ENCODE data around the gene WDR6. TPM values are rescaled to one million over a fixed set of nuclear protein-coding genes. Genes with fewer than 3 reads are reported as not detected.
"Not testable (repeated sequence)": the region's sequence is repeated elsewhere in the genome, so short reads cannot be mapped to it uniquely, and the experiment has no call there.

Gene WDR6
- polyA plus RNA-seq, 1 donor = 121 TPM

DNA sequence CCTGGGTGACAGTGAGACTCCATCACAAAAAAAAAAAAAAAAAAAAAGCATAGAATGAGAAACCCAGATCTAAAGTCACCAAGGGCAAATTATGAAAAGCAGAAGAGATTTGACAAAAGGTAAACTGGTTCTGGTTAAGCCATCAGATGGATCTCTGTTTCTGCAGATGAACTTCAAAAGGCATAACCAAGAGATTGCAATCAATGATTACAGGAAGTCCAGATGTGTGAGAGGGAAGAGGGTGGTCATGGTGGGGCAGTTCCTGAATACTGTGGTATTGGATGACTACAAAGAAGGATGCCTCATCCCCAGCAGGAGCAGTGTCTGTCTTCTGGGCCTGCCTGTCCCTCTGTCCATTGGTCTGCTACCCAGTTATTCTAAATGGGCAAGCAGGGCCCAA, 13.4 kb upstream of the WDR6 start:
- no peak for DNase-seq

DNA sequence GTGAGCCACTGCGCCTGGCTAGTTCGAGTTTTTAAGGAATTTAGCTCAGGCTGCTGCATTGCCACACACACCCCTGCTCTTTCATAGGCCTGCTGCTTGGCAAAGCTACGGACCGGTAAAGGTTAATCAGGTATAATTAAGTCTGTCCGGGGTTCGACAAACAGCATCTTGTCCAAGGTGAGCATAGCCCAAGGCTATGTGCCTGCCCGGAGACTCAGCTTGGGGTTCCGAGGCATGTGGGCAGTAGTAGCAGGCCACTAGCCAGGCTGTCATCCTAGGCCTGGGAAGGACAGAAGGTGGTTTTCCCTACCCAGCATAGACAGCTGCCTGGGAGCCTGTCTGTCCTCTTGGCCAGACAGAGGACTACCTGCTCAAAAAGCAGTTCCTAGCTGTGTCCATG, 10.6 kb upstream of the WDR6 start:
- no peak for DNase-seq

- DNase-seq = no peak
Measured at GRCh38 chr3:48997102-48997635, 10.0 kb upstream of the WDR6 start.

GRCh38 chr3:48997714-48998637, 9.2 kb upstream of the WDR6 start:
- no peak for DNase-seq

- DNase-seq = no peak
Measured at GRCh38 chr3:48999085-48999858, 7.9 kb upstream of the WDR6 start.

GRCh38 chr3:49001155-49001554, 6.0 kb upstream of the WDR6 start:
- DNase-seq = no peak

DNA sequence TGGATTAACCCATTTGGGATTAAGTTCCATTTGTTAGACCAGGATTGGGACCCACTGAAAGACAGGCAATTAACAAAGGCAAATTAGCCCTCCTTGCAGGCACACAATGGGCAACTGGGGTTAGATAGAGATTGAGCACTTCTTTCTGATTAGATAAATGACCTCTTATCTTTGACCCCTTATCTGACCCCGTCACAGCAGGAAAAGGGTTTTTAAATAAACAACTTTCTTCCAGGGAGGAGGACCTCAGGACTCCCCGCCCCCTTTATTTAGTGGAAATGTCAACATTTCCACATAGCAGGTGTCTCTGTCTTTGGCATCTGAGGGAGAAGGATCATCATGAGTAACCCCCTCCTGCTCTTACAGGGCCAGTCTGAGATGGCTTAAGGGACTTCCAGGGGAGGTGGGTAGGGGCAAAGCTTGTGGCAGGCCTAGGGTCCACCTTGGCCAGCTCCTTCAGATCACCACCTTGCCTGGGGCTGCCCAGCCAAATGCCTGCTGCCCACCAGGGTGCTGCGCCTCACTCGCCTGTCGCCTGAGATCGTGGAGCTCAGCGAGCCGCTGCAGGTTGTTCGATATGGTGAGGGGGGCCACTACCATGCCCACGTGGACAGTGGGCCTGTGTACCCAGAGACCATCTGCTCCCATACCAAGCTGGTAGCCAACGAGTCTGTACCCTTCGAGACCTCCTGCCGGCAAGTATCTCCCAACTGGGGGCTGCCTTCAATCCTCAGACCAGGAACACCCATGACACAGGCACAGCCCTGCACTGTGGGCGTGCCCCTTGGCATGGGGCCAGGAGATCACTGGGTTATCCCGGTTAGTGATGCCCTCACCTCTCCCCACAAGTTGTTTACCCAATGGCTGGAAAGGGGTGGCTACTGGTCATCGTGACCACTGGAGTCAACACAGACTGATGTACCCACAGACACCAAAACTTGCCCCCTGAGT, 2.6 kb upstream of the WDR6 start:
- no peak for DNase-seq

GRCh38 chr3:49005303-49005680, 1.9 kb upstream of the WDR6 start:
- no peak for DNase-seq

DNA sequence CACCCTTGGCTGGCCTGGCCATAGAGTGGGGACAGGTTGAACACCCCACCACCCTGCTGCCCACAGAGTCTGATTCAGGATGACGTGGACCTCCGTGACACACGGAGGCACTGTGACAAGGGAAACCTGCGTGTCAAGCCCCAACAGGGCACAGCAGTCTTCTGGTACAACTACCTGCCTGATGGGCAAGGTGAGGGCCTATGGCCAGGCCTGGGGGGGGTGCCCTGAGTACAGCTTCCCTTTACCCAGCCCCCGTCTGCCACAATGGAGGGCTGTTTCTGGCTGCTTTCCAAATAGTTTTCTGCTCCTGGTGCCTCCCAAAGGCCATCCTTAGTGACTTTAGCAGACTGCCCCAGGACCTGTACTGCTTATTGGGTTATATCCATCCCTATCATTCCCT, 1.2 kb upstream of the WDR6 start:
- DNase-seq = no peak

DNA sequence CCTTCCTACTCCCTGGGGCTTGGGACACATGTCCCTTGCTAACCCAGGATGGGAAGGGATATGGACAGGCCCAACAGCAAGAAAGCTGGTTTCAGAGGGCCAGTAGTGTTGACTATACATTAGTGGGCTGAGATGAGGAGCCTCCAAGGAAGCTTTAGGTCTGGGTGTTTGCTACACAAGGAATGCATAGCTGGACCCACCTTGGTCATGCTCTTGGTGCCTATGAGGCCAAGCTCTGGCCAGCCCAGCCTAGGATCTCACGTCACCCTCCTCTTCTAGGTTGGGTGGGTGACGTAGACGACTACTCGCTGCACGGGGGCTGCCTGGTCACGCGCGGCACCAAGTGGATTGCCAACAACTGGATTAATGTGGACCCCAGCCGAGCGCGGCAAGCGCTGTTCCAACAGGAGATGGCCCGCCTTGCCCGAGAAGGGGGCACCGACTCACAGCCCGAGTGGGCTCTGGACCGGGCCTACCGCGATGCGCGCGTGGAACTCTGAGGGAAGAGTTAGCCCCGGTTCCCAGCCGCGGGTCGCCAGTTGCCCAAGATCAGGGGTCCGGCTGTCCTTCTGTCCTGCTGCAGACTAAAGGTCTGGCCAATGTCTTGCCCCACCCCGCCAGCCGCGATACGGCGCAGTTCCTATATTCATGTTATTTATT, 653 bp upstream of the WDR6 start:
- DNase-seq = peak; percentile 46

DNA sequence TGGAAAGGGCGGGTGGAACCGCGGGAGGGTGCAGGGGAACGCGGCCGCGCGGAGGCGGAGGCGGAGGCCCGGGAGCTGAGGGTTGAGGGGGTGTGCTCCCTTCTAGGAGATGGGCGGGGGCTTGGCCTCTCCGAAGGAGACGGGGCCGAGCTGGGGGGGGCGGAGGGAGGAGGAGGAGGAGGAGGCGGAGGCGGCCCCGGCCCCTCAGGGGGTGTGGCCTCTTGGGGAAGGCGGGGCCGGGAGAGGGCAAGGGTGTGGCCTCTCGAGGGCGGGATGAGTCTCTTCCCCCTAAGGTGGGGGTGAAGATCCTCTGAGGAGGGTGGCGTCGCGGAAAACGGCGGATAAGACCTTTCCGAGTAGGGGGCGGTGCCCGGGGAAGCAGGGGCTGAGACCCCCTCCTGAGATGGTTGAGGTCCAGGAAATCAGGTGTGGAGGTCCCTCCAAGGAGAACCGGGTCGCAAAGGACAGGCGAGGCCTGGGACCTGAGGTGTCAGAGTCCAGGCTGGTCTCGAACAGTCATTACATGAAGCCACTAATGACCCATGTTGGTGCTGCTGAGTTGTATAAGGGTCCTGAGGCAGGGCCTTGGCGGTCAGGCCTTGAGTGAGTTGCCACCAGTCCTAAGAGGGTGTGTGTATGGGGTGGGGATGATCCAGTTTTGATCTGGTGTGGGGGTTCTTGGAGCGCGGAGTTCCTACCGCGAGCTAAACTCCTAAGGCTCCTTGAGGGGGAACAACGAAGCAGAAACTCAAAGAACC, 759 bp downstream of the WDR6 start:
- DNase-seq = peak; percentile 89

DNA sequence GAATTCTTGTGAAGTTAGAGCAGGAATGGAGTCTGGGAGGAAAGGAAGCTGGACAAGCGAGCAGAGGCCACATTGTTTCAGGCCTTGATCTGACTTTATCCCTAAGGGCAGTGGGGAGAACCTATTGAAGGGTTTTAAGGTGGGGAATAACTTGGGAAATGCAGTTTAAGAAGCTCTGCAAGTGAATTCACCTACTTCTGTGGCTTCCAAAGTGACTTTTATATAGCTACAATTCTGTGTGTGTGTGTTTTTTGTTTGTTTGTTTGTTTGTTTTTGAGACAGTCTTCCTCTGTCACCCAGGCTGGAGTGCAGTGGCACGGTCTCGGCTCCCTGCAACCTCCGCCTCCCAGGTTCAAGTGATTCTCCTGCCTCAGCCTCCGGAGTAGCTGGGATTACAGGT, 1.4 kb downstream of the WDR6 start:
- not testable (repeated sequence) for DNase-seq

- DNase-seq = no peak
Measured at GRCh38 chr3:49009396-49009795, 2.2 kb downstream of the WDR6 start.

DNA sequence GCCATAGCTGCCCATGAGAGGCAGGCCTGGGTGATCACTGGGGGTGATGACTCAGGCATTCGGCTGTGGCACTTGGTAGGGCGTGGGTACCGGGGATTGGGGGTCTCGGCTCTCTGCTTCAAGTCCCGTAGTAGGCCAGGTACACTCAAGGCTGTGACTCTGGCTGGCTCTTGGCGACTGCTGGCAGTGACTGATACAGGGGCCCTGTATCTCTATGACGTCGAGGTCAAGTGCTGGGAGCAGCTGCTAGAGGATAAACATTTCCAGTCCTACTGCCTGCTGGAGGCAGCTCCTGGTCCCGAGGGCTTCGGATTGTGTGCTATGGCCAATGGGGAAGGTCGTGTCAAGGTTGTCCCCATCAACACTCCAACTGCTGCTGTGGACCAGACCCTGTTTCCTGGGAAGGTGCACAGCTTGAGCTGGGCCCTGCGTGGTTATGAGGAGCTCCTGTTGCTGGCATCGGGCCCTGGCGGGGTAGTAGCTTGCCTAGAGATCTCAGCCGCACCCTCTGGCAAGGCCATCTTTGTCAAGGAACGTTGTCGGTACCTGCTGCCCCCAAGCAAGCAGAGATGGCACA, 5.3 kb downstream of the WDR6 start:
- DNase-seq = no peak

DNA sequence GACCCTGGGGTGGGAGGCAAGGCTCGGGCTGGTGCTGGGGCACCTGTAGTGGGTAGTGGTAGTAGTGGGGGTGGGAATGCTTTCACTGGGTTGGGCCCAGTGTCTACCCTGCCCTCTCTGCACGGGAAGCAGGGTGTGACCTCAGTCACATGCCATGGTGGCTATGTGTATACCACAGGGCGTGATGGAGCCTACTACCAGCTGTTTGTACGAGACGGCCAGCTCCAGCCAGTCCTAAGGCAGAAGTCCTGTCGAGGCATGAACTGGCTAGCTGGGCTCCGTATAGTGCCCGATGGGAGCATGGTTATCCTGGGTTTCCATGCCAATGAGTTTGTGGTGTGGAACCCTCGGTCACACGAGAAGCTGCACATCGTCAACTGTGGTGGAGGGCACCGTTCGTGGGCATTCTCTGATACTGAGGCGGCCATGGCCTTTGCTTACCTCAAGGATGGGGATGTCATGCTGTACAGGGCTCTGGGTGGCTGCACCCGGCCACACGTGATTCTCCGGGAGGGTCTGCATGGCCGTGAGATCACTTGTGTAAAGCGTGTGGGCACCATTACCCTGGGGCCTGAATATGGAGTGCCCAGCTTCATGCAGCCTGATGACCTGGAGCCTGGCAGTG, 6.0 kb downstream of the WDR6 start:
- DNase-seq = no peak

DNA sequence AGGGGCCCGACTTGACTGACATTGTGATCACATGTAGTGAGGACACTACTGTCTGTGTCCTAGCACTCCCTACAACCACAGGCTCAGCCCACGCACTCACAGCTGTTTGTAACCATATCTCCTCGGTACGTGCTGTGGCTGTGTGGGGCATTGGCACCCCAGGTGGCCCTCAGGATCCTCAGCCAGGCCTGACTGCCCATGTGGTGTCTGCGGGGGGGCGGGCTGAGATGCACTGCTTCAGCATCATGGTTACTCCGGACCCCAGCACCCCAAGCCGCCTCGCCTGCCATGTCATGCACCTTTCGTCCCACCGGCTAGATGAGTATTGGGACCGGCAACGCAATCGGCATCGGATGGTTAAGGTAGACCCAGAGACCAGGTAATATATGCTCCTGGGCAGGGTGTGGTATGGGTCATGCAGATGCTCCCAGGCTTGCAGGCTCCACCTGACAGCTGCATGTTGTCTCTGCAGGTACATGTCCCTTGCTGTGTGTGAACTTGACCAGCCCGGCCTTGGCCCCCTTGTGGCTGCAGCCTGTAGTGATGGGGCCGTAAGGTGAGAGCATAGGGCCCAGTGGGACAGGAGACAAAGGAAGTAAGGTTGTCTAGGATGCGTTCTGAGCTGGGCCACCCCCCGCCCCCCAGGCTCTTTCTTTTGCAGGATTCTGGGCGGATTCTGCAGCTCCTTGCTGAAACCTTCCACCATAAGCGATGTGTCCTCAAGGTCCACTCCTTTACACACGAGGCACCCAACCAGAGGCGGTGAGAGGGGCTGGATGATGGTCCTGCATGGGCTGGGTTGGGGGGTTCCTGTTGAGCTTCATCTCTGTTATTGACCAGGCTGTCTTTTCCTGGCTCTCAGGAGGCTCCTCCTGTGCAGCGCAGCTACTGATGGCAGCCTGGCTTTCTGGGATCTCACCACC, 6.8 kb downstream of the WDR6 start:
- DNase-seq = no peak

DNA sequence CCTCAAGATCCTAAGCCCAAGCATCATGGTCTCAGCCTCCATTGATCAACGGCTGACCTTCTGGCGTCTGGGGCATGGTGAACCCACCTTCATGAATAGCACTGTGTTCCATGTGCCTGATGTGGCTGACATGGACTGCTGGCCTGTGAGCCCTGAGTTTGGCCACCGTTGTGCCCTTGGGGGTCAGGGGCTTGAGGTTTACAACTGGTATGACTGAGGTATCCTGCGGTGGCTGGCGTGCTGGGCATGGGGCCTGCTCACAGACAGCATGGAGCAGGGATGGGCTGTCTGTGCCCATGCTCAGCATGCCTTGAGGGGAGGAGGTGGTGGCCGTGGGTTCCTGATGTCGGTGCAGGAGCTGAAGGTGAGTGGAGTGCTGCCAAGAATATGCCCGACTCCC, 7.9 kb downstream of the WDR6 start:
- DNase-seq = no peak

- no peak for DNase-seq
Measured at GRCh38 chr3:49015765-49016164, 8.6 kb downstream of the WDR6 start.

Measured in hindlimb muscle (tissue), 1 donor.